OCI-LY1 (cell line): ENCODE results near the gene GNAL.

Source experiments
- H2AFZ ChIP-seq: fragments of 200-600 bp; sonication (generic), shearing (Covaris generic); 2 replicates; pipeline ENCODE4 v1.6.0; 2014; ENCODE audit warnings: antibody characterized with exemption, mild to moderate bottlenecking, low read length
- H3F3A ChIP-seq: fragments of 200-600 bp; sonication (generic), shearing (Covaris generic); 2 replicates; pipeline ENCODE4 v1.6.0; 2014; ENCODE audit warnings: mild to moderate bottlenecking, antibody characterized with exemption, low read length, moderate library complexity; ENCODE audit not compliant: insufficient read depth
- H3K27ac ChIP-seq: fragments of 200-600 bp; sonication (generic); 2 replicates; pipeline ENCODE4 v1.5.1; 2014; ENCODE audit warnings: low read length, mixed run types, mild to moderate bottlenecking, low read depth; ENCODE audit not compliant: poor library complexity, severe bottlenecking
- H3K27me3 ChIP-seq: fragments of 200-600 bp; sonication (generic); 2 replicates; pipeline ENCODE4 v1.6.0; 2014; ENCODE audit warnings: antibody characterized with exemption, mild to moderate bottlenecking, low read length, moderate library complexity; ENCODE audit not compliant: insufficient read depth
- H3K36me3 ChIP-seq: fragments of 200-600 bp; sonication (generic); 2 replicates; pipeline ENCODE4 v1.6.1; 2014; ENCODE audit warnings: mild to moderate bottlenecking, antibody characterized with exemption, low read length, moderate library complexity, mixed read lengths; ENCODE audit not compliant: insufficient read depth
- H3K4me1 ChIP-seq: fragments of 200-600 bp; sonication (generic); 2 replicates; pipeline ENCODE4 v1.5.1; 2014; ENCODE audit warnings: mild to moderate bottlenecking, low read length, moderate library complexity; ENCODE audit not compliant: insufficient read depth, severe bottlenecking
- H3K4me2 ChIP-seq: fragments of 200-600 bp; sonication (generic), shearing (Covaris generic); 2 replicates; pipeline ENCODE4 v1.6.1; 2014; ENCODE audit warnings: low read length
- H3K4me3 ChIP-seq: fragments of 200-600 bp; sonication (generic); 2 replicates; pipeline ENCODE4 v1.5.1; 2014; ENCODE audit warnings: low read length, low read depth, mild to moderate bottlenecking, mixed read lengths; ENCODE audit not compliant: poor library complexity, severe bottlenecking
- H3K79me2 ChIP-seq: fragments of 200-600 bp; shearing (Covaris generic); 2 replicates; pipeline ENCODE4 v1.6.1; 2016; ENCODE audit warnings: mixed run types, low read length, mixed read lengths; ENCODE audit not compliant: insufficient read depth
- H3K9ac ChIP-seq: fragments of 200-600 bp; sonication (generic), shearing (Covaris generic); 2 replicates; pipeline ENCODE4 v1.6.1; 2014; ENCODE audit warnings: mild to moderate bottlenecking, low read length, mixed read lengths
- H3K9me2 ChIP-seq: fragments of 200-600 bp; sonication (generic), shearing (Covaris generic); 2 replicates; pipeline ENCODE4 v1.6.1; 2014; ENCODE audit warnings: low read depth, mild to moderate bottlenecking, low read length, mixed read lengths
- H3K9me3 ChIP-seq: fragments of 200-600 bp; shearing (Covaris generic); 2 replicates; pipeline ENCODE4 v1.6.1; 2014; ENCODE audit warnings: low read length, mixed read lengths
- H4K20me1 ChIP-seq: fragments of 200-600 bp; sonication (generic), shearing (Covaris generic); 2 replicates; pipeline ENCODE4 v1.6.0; 2016; ENCODE audit warnings: mild to moderate bottlenecking, low read length; ENCODE audit not compliant: insufficient read depth
- EZH2 ChIP-seq: fragments of 200-600 bp; sonication (generic), shearing (Covaris generic); IDR thresholded peaks from 2 replicates; pipeline ENCODE4 v1.8.0; 2017; ENCODE audit warnings: borderline replicate concordance, mixed run types, mild to moderate bottlenecking, antibody characterized with exemption, low read length, moderate library complexity, mixed read lengths
- TF ChIP-seq, protein P1 (sequence below): fragments of 200-600 bp; sonication (generic), shearing (Covaris generic); IDR thresholded peaks from 2 replicates; pipeline ENCODE4 v1.5.1; 2017; ENCODE audit warnings: mild to moderate bottlenecking, antibody characterized with exemption, low read length, moderate library complexity, mixed read lengths

The GNAL gene

DNA sequence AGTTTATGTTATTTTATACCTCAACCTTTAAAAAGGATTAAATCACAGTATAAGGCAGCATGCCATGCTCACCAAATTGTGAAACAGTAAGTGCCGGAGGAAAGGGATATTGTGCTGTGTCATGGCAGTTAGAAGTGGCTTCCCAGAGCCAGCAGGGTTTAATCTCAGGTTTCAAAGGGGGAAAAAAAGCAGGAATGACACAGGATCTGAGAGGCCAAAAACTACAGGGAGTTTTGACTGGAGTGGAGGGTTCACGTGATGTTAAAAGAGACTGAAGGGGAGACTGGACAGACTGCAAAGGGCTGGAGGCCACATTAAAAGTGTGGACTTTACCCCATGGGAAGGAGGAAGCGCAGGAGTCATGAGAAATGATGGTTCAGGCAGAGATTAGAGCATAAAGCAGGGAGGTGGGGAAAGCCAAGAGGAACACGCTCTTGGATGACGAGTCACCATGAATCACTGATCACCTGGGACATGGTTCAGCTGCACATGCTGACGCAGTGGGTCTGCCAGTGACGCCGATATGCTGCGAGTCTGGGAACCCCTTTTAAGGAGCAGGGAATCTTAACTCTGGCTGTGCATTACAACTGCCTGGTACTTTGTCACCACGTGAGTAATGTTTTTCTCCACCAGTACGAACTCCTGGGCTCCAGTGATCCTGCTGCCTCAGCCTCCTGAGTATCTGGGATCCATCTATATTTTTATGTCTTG lies 168.3 kb downstream of the GNAL start:
- peaks cover 13% of the 10 kb centered on the region for H3K4me1 ChIP-seq
- no peaks in the 10 kb centered on the region for H4K20me1 ChIP-seq
- no peak overlapping the region for H2AFZ ChIP-seq
- H3K4me3 ChIP-seq: no peak overlapping the region
- H3K36me3 ChIP-seq: no peaks in the 10 kb centered on the region
- no peak overlapping the region for H3K27ac ChIP-seq
- H3K9ac ChIP-seq: no peak overlapping the region
- no peaks in the 10 kb centered on the region for H3F3A ChIP-seq
- H3K4me2 ChIP-seq: no peak overlapping the region
- TF ChIP-seq, protein P1, sequence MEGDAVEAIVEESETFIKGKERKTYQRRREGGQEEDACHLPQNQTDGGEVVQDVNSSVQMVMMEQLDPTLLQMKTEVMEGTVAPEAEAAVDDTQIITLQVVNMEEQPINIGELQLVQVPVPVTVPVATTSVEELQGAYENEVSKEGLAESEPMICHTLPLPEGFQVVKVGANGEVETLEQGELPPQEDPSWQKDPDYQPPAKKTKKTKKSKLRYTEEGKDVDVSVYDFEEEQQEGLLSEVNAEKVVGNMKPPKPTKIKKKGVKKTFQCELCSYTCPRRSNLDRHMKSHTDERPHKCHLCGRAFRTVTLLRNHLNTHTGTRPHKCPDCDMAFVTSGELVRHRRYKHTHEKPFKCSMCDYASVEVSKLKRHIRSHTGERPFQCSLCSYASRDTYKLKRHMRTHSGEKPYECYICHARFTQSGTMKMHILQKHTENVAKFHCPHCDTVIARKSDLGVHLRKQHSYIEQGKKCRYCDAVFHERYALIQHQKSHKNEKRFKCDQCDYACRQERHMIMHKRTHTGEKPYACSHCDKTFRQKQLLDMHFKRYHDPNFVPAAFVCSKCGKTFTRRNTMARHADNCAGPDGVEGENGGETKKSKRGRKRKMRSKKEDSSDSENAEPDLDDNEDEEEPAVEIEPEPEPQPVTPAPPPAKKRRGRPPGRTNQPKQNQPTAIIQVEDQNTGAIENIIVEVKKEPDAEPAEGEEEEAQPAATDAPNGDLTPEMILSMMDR: no peak
- no peak for TF ChIP-seq EZH2
- H3K9me3 ChIP-seq: no peaks in the 10 kb centered on the region
- H3K79me2 ChIP-seq: peaks cover 6% of the 10 kb centered on the region
- H3K27me3 ChIP-seq: no peaks in the 10 kb centered on the region
- H3K9me2 ChIP-seq: no peaks in the 10 kb centered on the region

DNA sequence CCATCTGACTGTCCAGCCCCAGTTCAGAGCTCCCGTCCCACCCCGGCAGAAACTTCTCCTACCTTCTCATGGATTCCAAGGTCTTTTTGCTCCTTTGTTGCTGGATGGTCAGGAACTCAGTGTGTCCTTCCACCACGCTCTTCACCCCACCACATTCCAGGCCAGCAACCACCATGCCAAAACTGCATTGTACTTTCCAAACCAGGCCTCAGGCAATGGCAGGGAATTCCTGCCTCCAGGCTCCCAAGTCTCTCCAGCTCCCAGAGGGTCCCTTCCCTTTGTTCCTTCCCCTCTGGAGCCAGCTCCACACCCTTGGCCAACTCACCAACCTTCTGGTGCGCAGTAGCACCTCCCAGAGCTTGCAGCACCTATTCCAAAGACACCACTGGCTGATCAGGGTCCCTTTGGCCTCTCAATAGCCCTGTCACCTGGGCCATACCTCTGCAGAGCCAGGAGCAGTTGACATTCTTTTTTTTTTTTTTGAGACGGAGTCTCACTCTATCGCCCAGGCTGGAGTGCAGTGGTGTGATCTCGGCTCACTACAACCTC lies 170.3 kb downstream of the GNAL start:
- Histone ChIP-seq H3K9me3 (no peaks in the 10 kb centered on the region), H3K4me3 (no peak overlapping the region), H3K4me1 (no peaks in the 10 kb centered on the region), H2AFZ (no peak overlapping the region), H3K79me2 (no peaks in the 10 kb centered on the region), H3K36me3 (no peaks in the 10 kb centered on the region), H3K9ac (no peak overlapping the region), H3K9me2 (no peaks in the 10 kb centered on the region), H3K27me3 (peaks cover 4% of the 10 kb centered on the region; the same call in 1 of the 2 replicates), H3K4me2 (no peak overlapping the region), H4K20me1 (no peaks in the 10 kb centered on the region), H3F3A (no peaks in the 10 kb centered on the region), H3K27ac (no peak overlapping the region)
- TF ChIP-seq, protein P1: no peak
- TF ChIP-seq EZH2: no peak

DNA sequence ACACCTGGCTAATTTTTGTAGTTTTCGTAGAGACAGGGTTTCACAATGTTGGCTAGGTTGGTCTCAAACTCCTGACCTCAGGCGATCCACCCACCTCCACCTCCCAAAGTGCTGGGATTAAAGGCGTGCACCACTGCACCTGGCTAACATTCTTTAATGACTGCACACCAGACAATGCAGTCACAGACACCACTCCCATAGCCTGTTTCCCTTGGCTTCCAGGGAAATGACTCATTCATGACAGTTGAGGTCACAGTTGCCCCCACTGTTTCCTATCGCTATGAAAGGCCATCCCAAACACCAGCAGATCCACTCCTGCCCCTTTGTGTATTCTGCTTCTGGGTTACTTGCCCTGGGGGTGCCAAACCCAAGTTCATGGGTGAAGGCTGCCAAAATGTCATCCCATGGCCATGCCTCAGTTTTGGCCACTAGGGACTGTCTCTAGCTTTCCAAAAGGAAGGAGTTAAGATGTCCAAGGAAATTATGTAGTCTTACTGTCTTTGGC lies 170.9 kb downstream of the GNAL start:
- H3F3A ChIP-seq: no peaks in the 10 kb centered on the region
- H3K79me2 ChIP-seq: no peaks in the 10 kb centered on the region
- H3K4me2 ChIP-seq: no peak overlapping the region
- no peak overlapping the region for H3K27ac ChIP-seq
- no peaks in the 10 kb centered on the region for H3K9me3 ChIP-seq
- no peak overlapping the region for H3K4me3 ChIP-seq
- no peaks in the 10 kb centered on the region for H3K36me3 ChIP-seq
- H3K27me3 ChIP-seq: peaks cover 4% of the 10 kb centered on the region; the same call in 1 of the 2 replicates
- no peaks in the 10 kb centered on the region for H4K20me1 ChIP-seq
- H2AFZ ChIP-seq: no peak overlapping the region
- H3K4me1 ChIP-seq: no peaks in the 10 kb centered on the region
- TF ChIP-seq EZH2: no peak
- TF ChIP-seq, protein P1: no peak
- no peak overlapping the region for H3K9ac ChIP-seq
- H3K9me2 ChIP-seq: no peaks in the 10 kb centered on the region
